NCI-H1092 treated with DMSO at 0.1 percent for 48 hours (cell line): Measurements from ENCODE around the gene TPMT.
A peak's percentile ranks its signal among the peaks of the same experiment; 100 is the strongest.
"Not testable (repeated sequence)": the region's sequence is repeated elsewhere in the genome, so short reads cannot be mapped to it uniquely, and the experiment has no call there.

Experiments used
- DNase-seq: peaks from one replicate; lab custom pipeline; 2025; lab: John Stamatoyannopoulos, UW

Gene TPMT

DNA sequence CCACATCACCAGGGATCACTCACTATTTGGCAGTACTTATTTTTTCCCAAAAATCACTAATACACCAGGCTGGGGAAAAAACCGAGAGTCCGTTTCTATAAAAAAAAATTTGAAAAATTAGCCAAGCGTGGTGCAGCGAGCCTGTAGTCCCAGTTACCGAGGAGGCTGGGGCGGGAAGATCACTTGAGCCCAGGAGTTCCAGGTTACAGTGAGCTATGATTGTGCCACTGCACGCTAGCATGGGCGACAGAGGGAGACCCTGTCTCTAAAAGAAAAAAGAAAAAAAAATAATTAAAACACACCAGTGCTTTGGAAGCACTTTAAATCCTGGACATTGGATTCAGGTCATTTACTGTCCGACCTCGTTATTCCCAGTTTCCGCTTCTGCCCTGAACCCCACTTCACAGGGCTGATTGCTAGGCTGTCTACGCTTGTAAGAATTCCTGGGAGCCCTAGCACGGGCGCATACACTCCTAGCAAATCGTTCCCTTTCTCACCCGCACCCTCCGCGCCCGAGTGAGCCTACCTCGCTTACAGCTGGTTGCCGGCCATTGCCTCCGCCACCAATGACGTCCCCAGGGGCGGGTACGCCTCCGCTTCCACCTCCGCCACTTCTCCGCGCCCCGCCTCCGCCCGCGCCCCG, at the start of gene TPMT:
Gene TPMT, minus strand, starts transcription at position 571 of the 643 bp plus-strand sequence. CDS start 5,950 bp downstream, outside the sequence.
- peak; percentile 93 for DNase-seq

DNA sequence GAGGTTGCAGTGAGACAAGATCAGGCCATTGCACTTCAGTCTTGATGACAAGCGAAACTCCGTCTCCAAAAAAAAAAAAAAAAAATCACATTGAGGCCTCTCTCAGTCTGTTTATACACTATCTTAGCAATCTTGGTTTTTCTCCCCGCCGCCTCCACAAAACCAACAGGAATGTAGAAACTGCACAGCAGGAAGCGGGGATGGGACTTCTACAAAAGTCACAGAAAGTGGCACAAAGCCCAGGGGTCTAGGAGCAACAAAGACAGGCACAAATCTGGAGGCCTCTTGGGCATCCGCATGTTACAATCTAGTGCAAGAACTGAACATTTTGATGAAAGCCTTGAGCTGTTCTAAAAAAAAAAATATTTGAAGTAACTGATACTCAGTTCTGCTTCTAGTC, 48.9 kb upstream of the TPMT start:
- no peak for DNase-seq

DNA sequence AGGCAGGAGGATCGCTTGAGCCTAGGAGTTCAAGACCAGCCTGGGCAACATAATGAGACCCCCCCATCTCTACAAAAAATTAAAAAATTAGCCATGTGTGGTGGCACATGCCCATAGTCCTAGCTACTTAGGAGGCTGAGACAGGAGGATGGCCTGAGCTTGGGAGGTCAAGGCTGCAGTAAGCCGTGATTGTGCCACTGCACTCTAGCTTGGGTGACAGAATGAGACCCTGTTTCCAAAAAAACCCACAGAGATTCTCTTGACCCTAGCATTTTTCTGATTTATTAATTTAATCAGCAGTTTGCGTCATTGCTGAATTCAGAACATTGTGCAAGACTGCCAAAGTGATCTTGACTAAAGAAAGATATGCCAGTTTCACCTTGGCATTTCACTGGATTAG, 37.1 kb upstream of the TPMT start:
- DNase-seq, result no peak

DNA sequence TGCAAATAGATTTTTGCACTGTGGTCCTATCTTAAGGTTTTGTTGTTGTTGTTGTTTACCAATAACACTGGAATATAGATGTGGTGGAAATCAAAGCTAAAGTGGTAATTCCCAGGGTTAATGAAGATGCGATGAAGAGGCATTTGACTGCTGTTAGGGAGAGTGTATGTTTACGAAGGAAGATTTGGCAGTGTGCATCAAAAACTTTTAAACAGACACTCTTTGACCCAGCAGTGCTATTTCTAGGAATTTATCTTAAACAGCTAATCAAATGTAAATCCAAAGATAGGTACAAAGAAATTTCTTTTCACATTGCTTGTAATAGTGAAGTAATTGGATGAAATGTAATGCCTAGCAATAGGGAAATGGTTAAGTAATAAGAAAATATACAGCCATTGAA, 34.3 kb upstream of the TPMT start:
- no peak for DNase-seq

DNA sequence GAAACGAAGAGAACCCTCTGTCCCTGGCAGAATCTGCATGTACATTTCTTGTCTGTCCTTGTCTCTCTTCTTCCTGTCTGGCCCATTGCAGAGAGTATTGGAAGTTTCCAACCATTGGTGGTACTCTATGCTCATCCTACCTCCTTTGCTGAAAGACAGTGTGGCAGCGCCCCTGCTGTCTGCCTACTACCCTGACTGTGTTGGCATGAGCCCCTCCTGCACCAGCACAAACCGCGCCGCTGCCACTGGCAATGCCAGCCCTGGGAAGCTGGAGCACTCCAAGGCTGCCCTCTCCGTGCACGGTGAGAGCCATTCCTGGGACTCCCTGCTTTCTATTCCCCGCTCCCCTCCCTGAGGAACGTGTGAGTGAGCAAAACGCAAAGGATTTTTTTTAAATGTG, 32.8 kb upstream of the TPMT start:
- no peak for DNase-seq

DNA sequence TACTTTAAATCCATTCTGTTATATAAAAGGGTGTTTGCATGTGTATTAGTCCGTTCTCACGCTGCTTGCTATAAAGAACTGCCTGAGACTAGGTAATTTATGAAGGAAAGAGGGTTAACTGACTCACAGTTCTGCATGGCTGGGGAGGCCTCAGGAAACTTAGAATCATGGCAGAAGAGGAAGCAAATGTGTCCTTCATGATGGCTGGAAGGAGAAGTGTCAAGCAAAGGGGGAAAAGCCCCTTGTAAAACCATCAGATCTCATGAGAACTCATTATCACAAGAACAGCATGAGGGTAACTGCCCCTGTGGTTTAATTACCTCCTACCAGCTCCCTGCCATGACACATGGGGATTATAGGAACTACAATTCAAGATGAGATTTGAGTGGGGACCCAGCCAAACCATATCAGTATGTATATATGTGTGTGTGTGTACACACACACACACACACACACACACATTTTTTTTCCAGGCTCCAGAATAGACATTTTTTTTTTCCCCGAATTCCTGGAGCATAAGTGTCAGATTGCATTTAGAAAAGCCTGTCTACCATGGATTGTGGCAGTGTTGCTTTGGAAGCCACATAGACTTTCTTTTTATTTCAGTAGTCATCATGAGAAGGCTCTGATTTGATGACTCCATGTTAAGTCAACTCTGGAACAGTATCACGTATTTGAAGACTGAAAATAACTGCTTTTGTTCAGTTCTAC, 31.8 kb upstream of the TPMT start:
- no peak for DNase-seq

DNA sequence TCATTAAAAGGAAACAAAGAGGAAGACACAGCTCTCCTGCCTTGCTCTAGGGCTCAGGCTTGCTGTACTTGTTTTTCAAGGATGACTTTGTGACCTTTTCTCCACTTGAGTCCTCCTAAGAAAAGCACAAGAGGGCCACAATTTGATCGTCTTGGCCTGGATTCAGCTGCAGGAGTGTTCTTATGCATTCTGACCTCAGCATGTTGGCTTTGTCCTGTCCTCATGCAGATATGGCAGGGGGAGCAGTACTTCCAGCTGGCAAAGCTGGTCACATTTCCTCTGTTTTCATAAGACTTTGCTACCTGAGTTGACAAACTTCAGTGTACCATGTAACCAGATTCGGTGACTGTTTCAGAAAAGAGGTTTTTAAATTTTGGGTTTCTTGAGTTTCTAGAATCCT, 31.2 kb upstream of the TPMT start:
- no peak for DNase-seq

- no peak for DNase-seq
Observed at GRCh38 chr6:18185624-18186023, 30.7 kb upstream of the TPMT start.

DNA sequence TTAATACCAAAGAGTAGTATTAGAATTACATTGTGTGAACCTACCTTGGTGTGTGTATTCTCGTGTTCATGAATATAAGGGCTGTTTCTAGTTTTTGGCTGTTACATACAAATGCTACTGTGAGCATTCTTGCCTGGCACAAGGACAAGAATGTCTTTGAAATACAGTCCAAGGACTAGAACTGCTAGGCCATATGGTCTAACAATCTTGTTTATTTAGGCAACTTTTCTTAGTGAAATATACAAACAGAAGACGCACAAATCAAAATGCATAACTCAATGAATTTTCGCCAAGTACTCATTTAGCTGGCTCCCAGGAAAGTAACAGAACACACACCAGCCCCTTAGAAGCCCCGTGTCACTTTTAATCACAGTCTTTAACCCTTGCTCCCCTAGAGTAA, 28.9 kb upstream of the TPMT start:
- no peak for DNase-seq

DNA sequence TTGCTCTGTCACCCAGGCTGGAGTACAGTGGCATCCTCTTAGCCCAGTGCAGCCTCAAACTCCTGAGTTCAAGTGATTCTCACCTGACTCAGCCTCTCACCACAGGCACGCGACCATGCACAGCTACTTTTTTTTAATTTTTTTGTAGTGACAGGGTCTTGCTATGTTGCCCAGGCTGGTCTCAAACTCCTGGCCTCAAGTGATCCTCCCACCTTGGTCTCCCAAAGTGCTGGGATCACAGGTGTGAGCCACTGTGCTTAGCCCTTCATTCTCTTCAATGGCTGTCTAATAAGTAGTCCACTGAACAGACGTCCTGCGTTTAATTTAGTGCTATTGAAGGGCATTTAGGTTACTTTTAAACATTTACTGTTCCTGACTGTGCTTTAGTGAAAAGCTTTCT, 27.7 kb upstream of the TPMT start:
- no peak for DNase-seq

DNA sequence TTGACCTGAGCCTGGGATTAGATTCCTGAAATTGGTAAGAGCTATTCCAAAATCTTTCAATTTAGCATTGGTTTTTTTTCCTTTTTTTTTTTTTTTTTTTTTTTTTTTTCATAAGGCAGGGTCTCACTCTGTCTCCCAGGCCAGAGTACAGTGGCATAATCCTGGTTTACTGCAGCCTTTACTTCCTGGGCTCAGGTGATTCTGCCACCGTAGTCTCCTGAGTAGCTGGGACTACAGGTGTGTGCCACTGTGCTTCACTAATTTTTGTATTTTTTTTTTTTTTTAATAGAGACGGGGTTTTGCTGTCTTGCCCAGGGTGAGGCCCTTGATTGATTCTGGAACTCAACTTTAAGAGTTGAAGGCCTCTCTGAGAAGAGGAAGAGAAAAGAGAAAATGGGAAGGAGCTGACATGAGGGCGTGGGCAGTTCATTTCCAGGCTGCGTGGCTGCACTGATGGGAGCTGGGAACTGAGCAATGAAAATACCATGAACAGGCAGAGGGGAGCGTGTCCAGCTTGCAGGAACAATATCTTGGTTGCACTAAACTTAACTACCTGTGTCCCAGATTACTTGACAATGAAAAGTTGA, 25.0 kb upstream of the TPMT start:
- DNase-seq, result no peak

DNA sequence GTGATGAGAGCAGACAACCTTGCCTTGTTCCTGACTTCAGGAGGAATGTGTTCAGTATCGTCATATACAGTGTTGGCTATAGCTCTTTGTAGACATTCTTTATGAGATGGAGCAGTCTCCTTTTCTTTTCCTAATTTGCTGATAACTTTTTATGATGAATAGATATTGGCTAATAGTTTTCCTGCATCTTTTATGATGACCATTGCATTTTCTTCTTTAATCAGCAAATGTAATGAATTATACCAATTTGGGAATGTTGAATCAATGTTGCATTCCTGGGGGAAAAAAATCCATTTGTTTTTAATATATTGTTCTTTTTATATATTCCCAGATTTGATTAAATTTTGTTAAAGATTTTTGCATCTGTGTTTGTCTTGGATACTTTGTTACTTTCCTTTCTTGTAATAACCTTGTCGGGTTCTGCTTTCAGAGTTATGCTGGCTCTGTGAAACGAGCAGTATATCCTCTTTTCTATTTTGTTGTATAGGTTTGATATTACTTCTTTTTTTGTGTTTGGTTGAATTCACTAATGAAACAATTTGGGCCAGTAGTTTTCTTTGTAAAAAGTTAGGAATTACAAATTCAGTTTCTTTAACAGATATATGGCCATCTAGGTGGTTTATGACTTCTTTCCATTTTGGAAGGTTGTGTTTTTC, 24.2 kb upstream of the TPMT start:
- DNase-seq, result no peak

DNA sequence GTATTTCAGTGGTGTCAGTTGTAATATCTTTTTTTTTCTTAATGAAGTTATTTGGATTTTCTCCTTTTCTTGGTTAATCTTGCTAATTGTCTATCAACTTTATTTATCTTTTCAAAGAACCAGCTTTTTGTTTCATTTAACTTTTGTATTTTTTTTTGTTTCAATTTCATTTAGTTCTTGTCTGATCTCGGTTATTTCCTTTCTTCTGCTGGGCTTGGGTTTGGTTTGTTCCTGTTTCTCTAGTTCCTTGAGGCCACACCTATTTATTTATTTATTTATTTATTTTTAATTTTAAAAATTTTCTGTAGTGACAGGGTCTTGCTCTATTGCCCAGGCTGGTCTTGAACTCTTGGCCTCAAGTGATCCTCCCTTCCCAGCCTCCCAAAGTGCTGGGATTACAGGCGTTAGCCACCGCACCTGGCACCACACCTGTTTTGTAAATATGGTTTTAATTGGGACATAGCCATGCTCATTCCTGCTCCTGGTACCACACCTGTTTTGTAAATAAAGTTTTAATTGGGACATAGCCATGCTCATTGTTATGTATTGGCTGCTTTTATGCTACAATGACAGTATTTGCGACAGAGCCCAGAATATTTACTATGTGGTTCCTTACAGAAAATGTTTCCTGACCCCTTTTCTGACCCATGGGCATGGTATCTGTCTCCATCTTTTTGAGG, 22.5 kb upstream of the TPMT start:
- no peak for DNase-seq

DNA sequence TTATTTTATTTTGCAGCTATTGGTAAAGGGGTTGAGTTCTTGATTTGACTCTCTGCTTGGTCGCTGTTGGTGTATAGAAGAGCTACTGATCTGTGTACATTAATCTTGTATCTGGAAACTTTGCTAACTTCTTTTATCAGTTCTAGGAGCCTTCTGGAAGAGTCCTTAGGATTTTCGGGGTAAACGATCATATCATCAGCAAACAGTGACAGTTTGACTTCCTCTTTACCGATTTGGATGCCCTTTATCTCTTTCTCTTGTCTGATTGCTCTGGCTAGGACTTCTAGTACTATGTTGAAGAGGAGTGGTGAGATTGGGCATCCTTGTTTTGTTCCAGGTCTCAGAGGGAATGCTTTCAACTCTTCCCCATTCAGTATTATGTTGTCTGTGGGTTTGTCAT, 21.3 kb upstream of the TPMT start:
- DNase-seq, result not testable (repeated sequence)

DNA sequence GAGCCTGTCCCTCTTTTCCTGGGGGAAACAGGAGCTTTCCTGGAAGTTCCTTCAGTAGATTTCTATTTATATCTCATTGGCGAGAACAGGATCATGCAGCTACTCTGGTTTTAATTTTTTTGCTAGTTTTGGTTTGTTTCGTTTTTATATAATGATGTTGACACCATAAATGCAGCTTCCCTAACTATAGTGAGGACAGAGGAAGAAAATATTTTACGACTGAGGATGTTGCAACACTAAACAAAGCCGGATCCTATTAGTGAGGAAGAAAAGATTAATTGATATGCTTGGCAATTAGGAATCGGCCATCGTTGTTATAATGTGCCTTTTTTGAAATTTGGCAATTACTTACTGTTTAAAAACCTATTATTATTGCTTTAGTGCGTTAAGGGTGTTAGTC, 17.0 kb upstream of the TPMT start:
- DNase-seq, result no peak

DNA sequence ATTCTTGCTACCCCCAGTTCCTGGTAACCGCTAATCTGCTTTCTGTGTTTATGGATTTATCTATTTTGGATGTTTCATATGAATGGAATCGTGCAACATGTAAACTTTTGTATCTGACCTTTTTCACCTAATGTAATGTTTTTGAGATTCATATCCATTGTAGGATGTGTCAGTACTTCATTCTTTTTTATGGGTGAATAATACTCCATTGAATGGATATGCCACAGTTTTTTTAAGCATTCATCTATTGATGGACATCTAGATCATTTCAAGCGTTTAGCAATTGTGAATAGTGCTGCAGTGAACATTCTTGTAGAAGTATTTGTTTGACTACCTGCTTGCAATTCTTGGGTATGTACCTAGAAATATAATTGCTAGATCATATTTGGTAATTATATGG, 13.4 kb upstream of the TPMT start:
- no peak for DNase-seq

DNA sequence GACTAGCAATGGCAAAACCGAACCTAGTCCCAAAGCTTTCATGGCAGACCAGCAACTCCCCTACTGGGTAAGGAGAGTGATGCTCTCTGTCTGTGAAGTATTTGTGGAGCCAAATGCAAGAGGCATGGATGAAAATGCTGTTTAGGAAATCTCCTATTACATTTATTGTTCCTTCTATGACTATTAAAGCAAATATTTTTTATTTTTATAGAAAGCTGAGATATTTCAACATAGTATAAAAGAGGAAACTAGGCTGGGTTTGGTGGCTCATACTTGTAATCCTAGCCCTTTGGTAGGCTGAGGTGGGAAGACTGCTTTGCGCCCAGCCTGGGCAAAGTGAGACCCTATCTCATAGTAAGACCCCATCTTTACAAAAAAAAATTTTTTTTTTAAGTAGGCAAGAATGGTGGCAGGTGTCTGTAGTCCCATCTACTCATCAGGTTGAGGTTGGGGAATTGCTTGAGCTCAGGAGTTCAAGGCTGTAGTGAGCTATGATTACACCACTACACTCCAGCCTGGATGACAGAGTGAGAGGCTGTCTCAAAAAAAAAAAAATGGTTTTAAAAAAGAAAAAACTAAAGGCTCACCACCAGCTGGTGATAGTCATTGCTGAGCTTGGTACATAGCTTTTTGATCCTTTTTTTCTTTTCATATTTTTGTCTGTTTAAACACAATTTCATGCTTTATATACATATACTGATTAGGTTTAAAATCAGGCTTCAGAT, 11.6 kb upstream of the TPMT start:
- no peak for DNase-seq

GRCh38 chr6:18165751-18166150, 10.9 kb upstream of the TPMT start:
- no peak for DNase-seq

DNA sequence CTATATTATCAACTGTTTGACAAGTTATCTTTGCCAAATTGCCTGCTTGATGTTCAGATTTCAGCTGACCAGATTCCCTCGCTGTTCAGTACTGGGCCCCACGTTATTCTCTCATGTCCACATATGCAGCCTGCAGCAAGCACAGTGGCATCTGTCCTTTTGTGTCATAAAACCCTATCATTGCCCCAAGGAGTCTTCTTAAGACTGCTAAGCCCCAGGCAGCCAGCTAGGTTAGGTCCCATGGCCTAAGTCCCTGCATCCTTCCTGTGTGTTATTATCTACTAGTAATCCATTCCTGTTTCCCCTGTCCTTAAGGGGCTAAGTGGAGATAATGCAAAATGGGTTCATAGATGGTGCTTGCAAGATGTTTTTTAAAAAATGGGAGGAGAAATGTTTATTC, 7.5 kb upstream of the TPMT start:
- no peak for DNase-seq

- no peak for DNase-seq
Observed at GRCh38 chr6:18161431-18161830, 6.6 kb upstream of the TPMT start.

DNA sequence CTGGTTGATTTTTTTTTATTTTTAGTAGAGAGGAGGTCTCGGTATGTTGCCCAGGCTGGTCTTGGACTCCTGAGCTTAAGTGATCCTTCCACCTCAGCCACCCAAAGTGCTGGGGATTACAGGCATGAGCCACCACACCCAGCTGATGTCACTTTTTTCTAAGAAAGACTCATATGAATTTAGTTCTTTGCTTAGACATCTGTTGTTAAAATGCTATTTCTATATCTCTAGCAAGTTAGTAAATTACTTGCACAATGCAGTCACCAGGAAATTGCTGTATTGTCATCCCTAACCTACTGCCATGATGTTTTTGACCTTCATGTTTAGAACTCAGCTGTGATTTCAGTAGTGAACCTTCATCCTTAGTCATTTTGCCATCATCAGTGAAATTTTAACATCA, 6.0 kb upstream of the TPMT start:
- no peak for DNase-seq

DNA sequence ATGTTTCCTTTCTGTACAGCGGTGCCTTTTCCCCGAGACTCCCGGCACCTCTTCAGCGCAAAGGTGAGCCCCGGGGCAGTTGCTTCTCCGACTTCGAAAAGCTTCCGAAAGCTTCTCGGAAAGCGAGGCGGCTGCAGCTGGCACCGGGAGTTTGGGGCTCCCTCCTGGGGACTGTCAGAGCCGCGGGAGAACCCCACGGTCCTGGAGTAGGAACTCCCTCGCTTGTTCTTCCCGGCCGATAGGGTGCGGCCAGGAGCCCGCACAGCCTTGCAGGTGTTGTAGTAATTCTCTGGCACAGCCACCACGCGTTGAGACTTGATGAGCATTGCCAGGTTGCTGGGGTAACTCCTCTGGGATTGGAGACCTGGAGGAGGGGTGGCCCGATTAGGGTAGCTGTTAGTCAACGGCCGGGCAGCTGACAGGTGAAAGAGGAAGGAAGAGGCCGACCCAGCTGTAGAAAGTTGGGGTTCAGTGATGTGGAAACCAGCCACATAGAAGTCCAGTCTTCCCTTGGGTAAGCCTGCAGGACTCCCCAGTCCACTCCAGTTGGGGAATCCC, 1.1 kb upstream of the TPMT start:
- DNase-seq, result peak; percentile 61
